A549 (cell line): Measurements from ENCODE around the gene TMEM107. TPM values are rescaled to one million over a fixed set of nuclear protein-coding genes. Genes with fewer than 3 reads are reported as not detected.

Source experiments
- BCL3 ChIP-seq: fragments of >200 bp; sonication (Bioruptor Twin); formaldehyde crosslinking; IDR thresholded peaks from 3 replicates; pipeline ENCODE4 v1.6.1; 2016
- BHLHE40 ChIP-seq: IDR thresholded peaks from 2 replicates; pipeline ENCODE4 v1.6.1; 2012; ENCODE audit warnings: low read depth, low read length, inconsistent platforms
- CBX2 ChIP-seq: fragments of 200-600 bp; sonication (generic); IDR thresholded peaks from 2 replicates; pipeline ENCODE4 v1.6.1; 2016; ENCODE audit warnings: low read depth, mild to moderate bottlenecking, borderline replicate concordance
- CBX8 ChIP-seq: fragments of 200-600 bp; sonication (generic); IDR thresholded peaks from 2 replicates; pipeline ENCODE4 v1.6.1; 2016
- CHD2 ChIP-seq: fragments of 150-350 bp; IDR thresholded peaks from 2 replicates; pipeline ENCODE4 v1.6.1; 2014; ENCODE audit warnings: low read length; ENCODE audit not compliant: partially characterized antibody
- CTCF ChIP-seq: fragments of >200 bp; sonication (Bioruptor Twin); formaldehyde crosslinking; IDR thresholded peaks from 3 replicates; pipeline ENCODE4 v1.5.1; 2016
- E2F6 ChIP-seq: IDR thresholded peaks from 2 replicates; pipeline ENCODE4 v1.6.1; 2012; ENCODE audit warnings: low read depth, borderline replicate concordance
- ELK1 ChIP-seq: fragments of 150-350 bp; IDR thresholded peaks from 2 replicates; pipeline ENCODE4 v1.6.1; 2014; ENCODE audit warnings: low read depth, mild to moderate bottlenecking, low read length
- EP300 ChIP-seq, 2 experiments: fragments of >200 bp; sonication (Bioruptor Twin); formaldehyde crosslinking; IDR thresholded peaks; 2 replicates in 1 of 2; 3 replicates in 1 of 2; pipeline ENCODE4 v1.6.1; 2016 to 2017
- FOSB ChIP-seq: fragments of 250-450 bp; sonication (Bioruptor Pico); IDR thresholded peaks from 2 replicates; pipeline ENCODE4 v1.5.0; 2020; ENCODE audit warnings: mild to moderate bottlenecking, moderate library complexity
- FOSL2 ChIP-seq, 2 experiments: fragments of 450-650 bp in 1 of 2; fragments of >200 bp in 1 of 2; sonication (Bioruptor Twin) in 1 of 2; formaldehyde crosslinking; IDR thresholded peaks; 2 replicates each; pipeline versions ENCODE4 v1.5.0 to v1.6.1; 2016 to 2020; ENCODE audit warnings: mild to moderate bottlenecking in 1 of 2, moderate library complexity in 1 of 2
- FOXS1 ChIP-seq: fragments of 250-450 bp; sonication (Bioruptor Pico); IDR thresholded peaks from 2 replicates; pipeline ENCODE4 v1.5.0; 2020; ENCODE audit warnings: mild to moderate bottlenecking, moderate library complexity
- HES2 ChIP-seq: fragments of >200 bp; sonication (Bioruptor Twin); formaldehyde crosslinking; IDR thresholded peaks from 2 replicates; pipeline ENCODE4 v1.6.1; 2016
- HMGXB4 ChIP-seq: fragments of 250-450 bp; sonication (Bioruptor Pico); IDR thresholded peaks from 2 replicates; pipeline ENCODE4 v1.5.0; 2021; ENCODE audit warnings: mild to moderate bottlenecking, moderate library complexity, borderline replicate concordance
- HOXA7 ChIP-seq: fragments of 250-450 bp; sonication (Bioruptor Pico); IDR thresholded peaks from 2 replicates; pipeline ENCODE4 v1.5.0; 2020; ENCODE audit warnings: mild to moderate bottlenecking, moderate library complexity
- HOXB5 ChIP-seq: fragments of 250-450 bp; sonication (Bioruptor Pico); IDR thresholded peaks from 2 replicates; pipeline ENCODE4 v1.5.0; 2020; ENCODE audit warnings: mild to moderate bottlenecking, moderate library complexity
- KDM5A ChIP-seq: fragments of 200-600 bp; sonication (generic); IDR thresholded peaks from 2 replicates; pipeline ENCODE4 v1.6.1; 2016; ENCODE audit warnings: antibody characterized with exemption, mild to moderate bottlenecking
- MAFK ChIP-seq: fragments of 450-650 bp; IDR thresholded peaks from 2 replicates; pipeline ENCODE4 v1.6.1; 2014; ENCODE audit not compliant: partially characterized antibody
- MAX ChIP-seq: IDR thresholded peaks from 2 replicates; pipeline ENCODE4 v1.6.1; 2012
- NFE2L2 ChIP-seq: fragments of 150-350 bp; conservative IDR thresholded peaks from 2 replicates; pipeline ENCODE4 v1.6.1; 2014; ENCODE audit warnings: low read length
- RAD21 ChIP-seq, 2 experiments: fragments of >200 bp in 1 of 2; sonication (Bioruptor Twin) in 1 of 2; formaldehyde crosslinking in 1 of 2; IDR thresholded peaks in 1 of 2; conservative IDR thresholded peaks in 1 of 2; 2 replicates in 1 of 2; 3 replicates in 1 of 2; pipeline ENCODE4 v1.6.1; 2012 to 2018; ENCODE audit warnings: inconsistent platforms in 1 of 2
- REST ChIP-seq: fragments of 200-600 bp; sonication (generic); IDR thresholded peaks from 2 replicates; pipeline ENCODE4 v1.6.1; 2016; ENCODE audit warnings: antibody characterized with exemption, mild to moderate bottlenecking, moderate library complexity
- RFX5 ChIP-seq: fragments of 450-650 bp; IDR thresholded peaks from 2 replicates; pipeline ENCODE4 v1.7.1; 2014; ENCODE audit warnings: antibody characterized with exemption, mild to moderate bottlenecking, moderate library complexity
- SMC3 ChIP-seq: fragments of >200 bp; sonication (Bioruptor Twin); formaldehyde crosslinking; IDR thresholded peaks from 3 replicates; pipeline ENCODE4 v1.6.1; 2018; ENCODE audit warnings: inconsistent platforms
- TP53 ChIP-seq: fragments of 250-450 bp; sonication (Bioruptor Pico); IDR thresholded peaks from 2 replicates; pipeline ENCODE4 v1.5.0; 2021; ENCODE audit warnings: mild to moderate bottlenecking, moderate library complexity
- USF2 ChIP-seq: fragments of 450-650 bp; IDR thresholded peaks from 2 replicates; pipeline ENCODE4 v1.6.1; 2014; ENCODE audit warnings: antibody characterized with exemption
- polyA plus RNA-seq, 4 experiments: library from polyadenylated mRNA; depleted of rRNA in 3 of 4; stranded (reverse); fragments of >200 nt; fragmentation: RNase III in 1 of 4; extraction: RNeasy Plus Mini Kit Qiagen cat#74134 plus additional on column Dnase treatment in 1 of 4; gene quantifications; 2 replicates in 3 of 4; 3 replicates in 1 of 4; pipeline ENCODE4 v1.2.3, GENCODE V29; 2011 to 2017

Gene TMEM107
- polyA plus RNA-seq, 2 of the 4 experiments (the other 2 are of a cell fraction) = 17.0 to 22.8 TPM

- TF ChIP-seq REST = peak; percentile 11; the same call in 1 of the 2 replicates
- peak; percentile 39 for TF ChIP-seq MAX
- no peak for TF ChIP-seq BCL3
- peak; percentile 20; the same call in 2 of the 3 replicates for TF ChIP-seq CTCF
- TF ChIP-seq KDM5A = no peak
- TF ChIP-seq MAFK = peak; percentile 60
- TF ChIP-seq HOXB5 (CRISPR knock-in tag) = peak; percentile 33
- TF ChIP-seq BHLHE40 = peak; percentile 41; the same call in 1 of the 2 replicates
- TF ChIP-seq CBX2 = no peak
- no peak for TF ChIP-seq CHD2
- TF ChIP-seq HMGXB4 (CRISPR knock-in tag) = peak; percentile 91; the same call in 1 of the 2 replicates
- no peak for TF ChIP-seq FOSL2 (IDR thresholded peaks at IDR 0.05)
- peak; percentile 28 for TF ChIP-seq FOSL2 (CRISPR knock-in tag; IDR thresholded peaks at IDR 0.05)
- no peak; the same call in 1 of the 2 replicates for TF ChIP-seq FOXS1 (CRISPR knock-in tag)
- peak; percentile 85; the same call in 1 of the 2 replicates for TF ChIP-seq TP53 (CRISPR knock-in tag)
- TF ChIP-seq CBX8 = no peak
- TF ChIP-seq ELK1 = no peak
- peak; percentile 59; the same call in 1 of the 2 replicates for TF ChIP-seq HOXA7
- TF ChIP-seq EP300 (IDR thresholded peaks at IDR 0.05) = no peak
- TF ChIP-seq E2F6 = no peak
- TF ChIP-seq RAD21 (conservative IDR thresholded peaks at IDR 0.05 in 1 of 2, IDR thresholded peaks at IDR 0.05 in 1 of 2) = peak in 1 of 2 experiments; percentile 7; a peak in 2 of 5 replicates
- no peak for TF ChIP-seq FOSB (CRISPR knock-in tag)
- TF ChIP-seq HES2 = no peak
- peak; percentile 16; the same call in 2 of the 3 replicates for TF ChIP-seq SMC3
- no peak for TF ChIP-seq USF2
- TF ChIP-seq RFX5 = no peak
- TF ChIP-seq NFE2L2 = no peak
Measured at GRCh38 chr17:8186787-8187516, 10.8 kb upstream of the TMEM107 start (continued).
